PC-9 (cell line): Measurements from ENCODE around the gene ADARB2. TPM values are rescaled to one million over a fixed set of nuclear protein-coding genes. Genes with fewer than 3 reads are reported as not detected.

Experiments
- BruUV-seq: library from RNA; stranded (reverse); fragments of 400-500 nt; replicated peaks from 2 replicates; lab custom pipeline; 2021; lab: Mats Ljungman, UMichigan
- CTCF ChIA-PET: fragments of 300-600 bp; sonication (Branson Sonifier 250); formaldehyde crosslinking; loops from one replicate; lab custom pipeline; 2022; ENCODE audit warnings: antibody characterized with exemption; lab: Charles Lee
- POLR2A ChIA-PET: fragments of 300-600 bp; sonication (Branson Sonifier 250); formaldehyde crosslinking; loops from one replicate; lab custom pipeline; 2022; ENCODE audit warnings: antibody characterized with exemption; ENCODE audit not compliant: unreplicated experiment; lab: Charles Lee
- DNase-seq, 2 experiments: peaks; one replicate each; pipeline versions ENCODE4 v3.0.0 to v3.0.0-alpha.2; 2015 to 2022; ENCODE audit warnings: mixed read lengths in 1 of 2
- H2AFZ ChIP-seq: fragments of 200-600 bp; sonication (generic); 2 replicates; pipeline ENCODE4 v1.8.1; 2017; ENCODE audit warnings: antibody characterized with exemption
- H3F3A ChIP-seq: fragments of 200-600 bp; sonication (generic); 2 replicates; pipeline ENCODE4 v1.8.1; 2017; ENCODE audit warnings: antibody characterized with exemption, mild to moderate bottlenecking, low read depth; ENCODE audit not compliant: insufficient read depth
- H3K27ac ChIP-seq: fragments of 200-600 bp; sonication (generic); 2 replicates; pipeline ENCODE4 v1.6.1; 2016; ENCODE audit warnings: mixed run types
- H3K27me3 ChIP-seq: fragments of 200-600 bp; sonication (generic); 2 replicates; pipeline ENCODE4 v1.6.1; 2016; ENCODE audit warnings: low read depth, mixed run types; ENCODE audit not compliant: insufficient read depth
- H3K36me3 ChIP-seq: fragments of 200-600 bp; sonication (generic); 2 replicates; pipeline ENCODE4 v1.6.1; 2016; ENCODE audit warnings: low read depth, mixed run types
- H3K4me1 ChIP-seq: fragments of 200-600 bp; sonication (generic); replicated peaks from 2 replicates; pipeline ENCODE4 v1.6.1; 2016; ENCODE audit warnings: mixed run types; ENCODE audit not compliant: insufficient read depth
- H3K4me2 ChIP-seq: fragments of 200-600 bp; sonication (generic); 2 replicates; pipeline ENCODE4 v1.6.1; 2017; ENCODE audit warnings: mixed run types
- H3K4me3 ChIP-seq: fragments of 200-600 bp; sonication (generic); 2 replicates; pipeline ENCODE4 v1.6.1; 2016; ENCODE audit warnings: mixed run types
- H3K79me2 ChIP-seq: fragments of 200-600 bp; sonication (generic); 2 replicates; pipeline ENCODE4 v1.6.1; 2017; ENCODE audit warnings: low read depth, mixed run types
- H3K9me2 ChIP-seq: fragments of 200-600 bp; sonication (generic); 2 replicates; pipeline ENCODE4 v1.8.1; 2017; ENCODE audit warnings: mild to moderate bottlenecking; ENCODE audit not compliant: insufficient read depth
- H3K9me3 ChIP-seq: fragments of 200-600 bp; sonication (generic); 2 replicates; pipeline ENCODE4 v1.8.1; 2016; ENCODE audit warnings: low read depth; ENCODE audit not compliant: insufficient read depth
- H4K20me1 ChIP-seq: fragments of 200-600 bp; sonication (generic); 2 replicates; pipeline ENCODE4 v1.8.1; 2017; ENCODE audit not compliant: insufficient read depth
- EZH2 ChIP-seq: fragments of 200-600 bp; sonication (generic); IDR thresholded peaks from 2 replicates; pipeline ENCODE4 v1.8.0; 2017; ENCODE audit warnings: antibody characterized with exemption, low read depth
- intact Hi-C: fragments of 100-400 bp; cut with micrococcal nuclease; formaldehyde crosslinking; loops from one replicate; pipeline ENCODE4 v1.10.0; 2022; ENCODE audit not compliant: unreplicated experiment
- total RNA-seq: library from RNA; stranded (reverse); gene quantifications from 2 replicates; pipeline ENCODE4 v1.2.3, GENCODE V29; 2021
- TF ChIP-seq, protein P1 (sequence below): fragments of 200-600 bp; sonication (generic); conservative IDR thresholded peaks from 2 replicates; pipeline ENCODE4 v1.6.1; 2017; ENCODE audit warnings: mixed run types, antibody characterized with exemption, mild to moderate bottlenecking, moderate library complexity

The ADARB2 gene
- total RNA-seq, 1 experiment from 2014 or later = not detected

DNA sequence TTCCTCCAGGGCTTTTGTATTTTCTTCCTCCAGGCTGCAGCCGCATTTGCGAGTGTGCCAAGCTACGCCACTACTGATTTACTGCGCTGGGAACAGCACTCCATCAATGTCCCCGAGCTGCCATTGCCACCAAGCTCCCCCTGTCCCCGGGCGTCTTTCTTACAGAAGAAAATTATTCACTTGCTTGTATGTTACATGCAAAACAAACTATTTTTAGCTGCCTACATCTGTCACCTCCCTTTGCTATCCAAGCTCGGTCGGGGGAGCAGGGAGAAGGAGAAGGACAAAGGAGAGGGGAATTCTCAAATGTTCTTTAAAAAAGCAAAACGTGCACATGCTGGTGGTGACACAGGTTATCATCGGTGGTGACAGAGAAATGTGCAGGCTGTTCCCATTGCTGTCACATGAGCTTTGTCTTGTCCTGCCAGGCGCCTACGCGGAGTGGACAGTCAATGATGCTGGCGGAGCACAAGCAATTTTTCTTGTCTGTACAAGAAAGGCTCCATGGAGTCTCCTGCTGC is 93.1 kb downstream of the ADARB2 start:
- Histone ChIP-seq H3K9me2 (no peaks in the 10 kb centered on the region), H3K4me1 (no peaks in the 10 kb centered on the region), H3K9me3 (no peaks in the 10 kb centered on the region), H3K4me2 (no peak overlapping the region), H3F3A (no peaks in the 10 kb centered on the region), H2AFZ (no peak overlapping the region), H3K4me3 (no peak overlapping the region), H3K36me3 (no peaks in the 10 kb centered on the region), H4K20me1 (no peaks in the 10 kb centered on the region), H3K27me3 (no peaks in the 10 kb centered on the region), H3K27ac (no peak overlapping the region), H3K79me2 (no peaks in the 10 kb centered on the region)
- CTCF ChIA-PET = no interaction called here
- intact Hi-C loops = no loop called here
- no peak for DNase-seq
- BruUV-seq = no TSS peak
- TF ChIP-seq, protein P1, sequence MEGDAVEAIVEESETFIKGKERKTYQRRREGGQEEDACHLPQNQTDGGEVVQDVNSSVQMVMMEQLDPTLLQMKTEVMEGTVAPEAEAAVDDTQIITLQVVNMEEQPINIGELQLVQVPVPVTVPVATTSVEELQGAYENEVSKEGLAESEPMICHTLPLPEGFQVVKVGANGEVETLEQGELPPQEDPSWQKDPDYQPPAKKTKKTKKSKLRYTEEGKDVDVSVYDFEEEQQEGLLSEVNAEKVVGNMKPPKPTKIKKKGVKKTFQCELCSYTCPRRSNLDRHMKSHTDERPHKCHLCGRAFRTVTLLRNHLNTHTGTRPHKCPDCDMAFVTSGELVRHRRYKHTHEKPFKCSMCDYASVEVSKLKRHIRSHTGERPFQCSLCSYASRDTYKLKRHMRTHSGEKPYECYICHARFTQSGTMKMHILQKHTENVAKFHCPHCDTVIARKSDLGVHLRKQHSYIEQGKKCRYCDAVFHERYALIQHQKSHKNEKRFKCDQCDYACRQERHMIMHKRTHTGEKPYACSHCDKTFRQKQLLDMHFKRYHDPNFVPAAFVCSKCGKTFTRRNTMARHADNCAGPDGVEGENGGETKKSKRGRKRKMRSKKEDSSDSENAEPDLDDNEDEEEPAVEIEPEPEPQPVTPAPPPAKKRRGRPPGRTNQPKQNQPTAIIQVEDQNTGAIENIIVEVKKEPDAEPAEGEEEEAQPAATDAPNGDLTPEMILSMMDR = no peak
- no peak for TF ChIP-seq EZH2
- POLR2A ChIA-PET = no interaction called here

- POLR2A ChIA-PET = no interaction called here
- no peaks in the 10 kb centered on the region for H3K36me3 ChIP-seq
- no TSS peak for BruUV-seq
- CTCF ChIA-PET = no interaction called here
- H3K27me3 ChIP-seq = 0 out of 2 replicates have a peak, but pooled peaks cover 4% of the 10 kb centered on the region
- H3K4me2 ChIP-seq = no peak overlapping the region
- H3K4me3 ChIP-seq = no peak overlapping the region
- H3F3A ChIP-seq = no peaks in the 10 kb centered on the region
- H2AFZ ChIP-seq = no peak overlapping the region
- H3K9me2 ChIP-seq = no peaks in the 10 kb centered on the region
- no peaks in the 10 kb centered on the region for H3K79me2 ChIP-seq
- no peaks in the 10 kb centered on the region for H4K20me1 ChIP-seq
- no peak for DNase-seq
- H3K9me3 ChIP-seq = no peaks in the 10 kb centered on the region
- intact Hi-C loops = no loop called here
- TF ChIP-seq, protein P1 = no peak
- no peak for TF ChIP-seq EZH2
- no peak overlapping the region for H3K27ac ChIP-seq
- H3K4me1 ChIP-seq = no peaks in the 10 kb centered on the region
These were observed 93.5 kb downstream of the ADARB2 start for GRCh38 chr10:1643908-1644179.

- 0 out of 2 replicates have a peak, but pooled peaks cover 8% of the 10 kb centered on the region for H3K27me3 ChIP-seq
- no peaks in the 10 kb centered on the region for H3K36me3 ChIP-seq
- TF ChIP-seq EZH2 = no peak
- TF ChIP-seq, protein P1 = no peak
- no peak overlapping the region for H3K4me3 ChIP-seq
- CTCF ChIA-PET = no interaction called here
- intact Hi-C loops = no loop called here
- no peaks in the 10 kb centered on the region for H3K9me3 ChIP-seq
- H3K4me2 ChIP-seq = no peak overlapping the region
- no peaks in the 10 kb centered on the region for H3K4me1 ChIP-seq
- H3F3A ChIP-seq = no peaks in the 10 kb centered on the region
- H3K27ac ChIP-seq = no peak overlapping the region
- no peaks in the 10 kb centered on the region for H4K20me1 ChIP-seq
- BruUV-seq = no TSS peak
- no peaks in the 10 kb centered on the region for H3K79me2 ChIP-seq
- POLR2A ChIA-PET = no interaction called here
- DNase-seq = no peak
- no peaks in the 10 kb centered on the region for H3K9me2 ChIP-seq
- H2AFZ ChIP-seq = no peak overlapping the region
These were observed 94.0 kb downstream of the ADARB2 start for GRCh38 chr10:1643161-1643907.
